GM19468 (cell line): ENCODE results near the gene CEP131.

Source experiments
- ATAC-seq: cut with Tn5 transposase; IDR thresholded peaks from one replicate; pipeline ENCODE4 v1.9.1; 2021; ENCODE audit warnings: mild to moderate bottlenecking, moderate library complexity, moderate number of reproducible peaks; ENCODE audit not compliant: unreplicated experiment; ENCODE audit errors: extremely low read depth

CEP131 gene

GRCh38 chr17:81204578-81204977 is 18.2 kb downstream of the CEP131 start:
- ATAC-seq = no peak

GRCh38 chr17:81203136-81203535 is 19.6 kb downstream of the CEP131 start:
- no peak for ATAC-seq

GRCh38 chr17:81202318-81202717 is 20.4 kb downstream of the CEP131 start:
- ATAC-seq = no peak

GRCh38 chr17:81200695-81201580 is 21.8 kb downstream of the CEP131 start:
- no peak for ATAC-seq

- ATAC-seq = no peak
Observed at GRCh38 chr17:81200201-81200600, 22.6 kb downstream of the CEP131 start.

GRCh38 chr17:81199482-81199830 is 23.3 kb downstream of the CEP131 start:
- no peak for ATAC-seq

GRCh38 chr17:81198826-81199481 is 23.8 kb downstream of the CEP131 start:
- no peak for ATAC-seq

- no peak for ATAC-seq
Observed at GRCh38 chr17:81197831-81198490, 24.8 kb downstream of the CEP131 start.

GRCh38 chr17:81197409-81197795 is 25.4 kb downstream of the CEP131 start:
- ATAC-seq = no peak

GRCh38 chr17:81196505-81197408 is 26.0 kb downstream of the CEP131 start:
- no peak for ATAC-seq

- ATAC-seq = no peak
Observed at GRCh38 chr17:81195941-81196495, 26.7 kb downstream of the CEP131 start.

- no peak for ATAC-seq
Observed at GRCh38 chr17:81194941-81195901, 27.5 kb downstream of the CEP131 start.

GRCh38 chr17:81194225-81194760 is 28.5 kb downstream of the CEP131 start:
- no peak for ATAC-seq

- no peak for ATAC-seq
Observed at GRCh38 chr17:81193470-81194224, 29.1 kb downstream of the CEP131 start.

- no peak for ATAC-seq
Observed at GRCh38 chr17:81193051-81193410, 29.7 kb downstream of the CEP131 start.

- ATAC-seq = no peak
Observed at GRCh38 chr17:81192386-81193050, 30.2 kb downstream of the CEP131 start.

- ATAC-seq = no peak
Observed at GRCh38 chr17:81191646-81192045, 31.1 kb downstream of the CEP131 start.
